OCI-M2 (cell line): ENCODE measurements around the gene ADAM12.
"Not testable (repeated sequence)": the region's sequence is repeated elsewhere in the genome, so short reads cannot be mapped to it uniquely, and the experiment has no call there.

Experiments used
- DNase-seq: peaks from one replicate; lab custom pipeline; 2025; ENCODE audit not compliant: unreplicated experiment; lab: John Stamatoyannopoulos, UW

The ADAM12 gene

DNA sequence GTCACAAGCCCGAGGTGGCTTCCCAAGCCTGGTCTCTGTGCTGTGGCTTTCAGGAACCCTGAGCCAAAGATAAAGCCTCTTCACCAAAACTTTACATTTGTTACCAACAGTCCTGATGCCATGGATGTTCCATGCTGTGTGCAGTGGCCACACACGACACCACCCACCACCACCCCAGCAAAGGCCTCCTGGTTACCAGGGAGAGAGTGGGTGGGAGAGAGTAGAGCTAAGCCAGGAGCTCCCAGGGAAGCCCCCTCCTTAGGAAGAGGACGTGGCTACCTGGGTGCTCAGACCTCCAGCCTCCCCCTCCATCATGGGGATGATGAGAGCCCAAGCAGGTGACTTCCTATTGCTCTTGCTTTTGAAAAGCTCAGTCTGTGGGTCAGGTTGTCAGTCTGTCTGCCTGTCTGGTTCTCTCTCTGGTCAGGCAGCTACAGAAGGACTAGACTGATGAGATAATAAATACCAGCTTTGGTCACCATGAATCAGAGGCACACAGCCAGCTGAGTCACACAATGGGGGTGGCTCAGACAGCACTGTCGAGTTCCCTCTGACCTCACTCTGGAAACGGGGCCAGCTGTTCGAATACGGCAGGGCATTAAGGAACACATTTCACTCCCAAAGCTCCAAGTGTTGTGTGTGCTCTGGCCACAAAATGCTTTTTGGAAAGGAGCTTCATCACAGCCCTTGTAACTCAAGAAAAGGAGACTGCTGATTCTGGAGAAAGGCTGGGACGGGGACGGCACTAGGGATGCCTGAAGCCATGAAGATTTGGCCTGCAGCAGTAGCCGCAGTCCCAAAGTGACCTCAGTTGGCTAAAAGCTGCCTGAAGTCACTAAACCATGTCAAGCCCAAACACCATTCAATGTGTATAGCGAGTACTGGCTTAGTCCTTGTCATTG, 325.9 kb downstream of the ADAM12 start:
- DNase-seq, result no peak

DNA sequence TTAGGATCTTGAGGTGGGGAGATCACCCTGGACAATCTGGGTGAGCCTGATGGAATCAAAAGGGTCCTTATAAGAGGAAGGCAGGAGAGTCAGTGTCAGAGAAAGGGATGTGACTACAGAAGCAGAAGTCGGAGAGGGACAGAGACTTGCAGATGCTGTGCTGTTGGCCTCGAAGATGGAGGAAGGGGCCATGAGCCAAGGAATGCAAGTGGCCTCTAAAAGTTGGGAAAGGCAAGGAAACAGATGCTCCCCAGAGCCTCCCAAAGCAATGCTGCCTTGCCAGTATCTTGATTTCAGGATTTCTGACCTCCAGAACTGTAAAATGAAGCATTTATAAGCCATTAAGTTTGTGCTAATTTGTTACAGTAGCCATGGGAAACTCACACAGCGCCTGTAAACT, 326.8 kb downstream of the ADAM12 start:
- no peak for DNase-seq

DNA sequence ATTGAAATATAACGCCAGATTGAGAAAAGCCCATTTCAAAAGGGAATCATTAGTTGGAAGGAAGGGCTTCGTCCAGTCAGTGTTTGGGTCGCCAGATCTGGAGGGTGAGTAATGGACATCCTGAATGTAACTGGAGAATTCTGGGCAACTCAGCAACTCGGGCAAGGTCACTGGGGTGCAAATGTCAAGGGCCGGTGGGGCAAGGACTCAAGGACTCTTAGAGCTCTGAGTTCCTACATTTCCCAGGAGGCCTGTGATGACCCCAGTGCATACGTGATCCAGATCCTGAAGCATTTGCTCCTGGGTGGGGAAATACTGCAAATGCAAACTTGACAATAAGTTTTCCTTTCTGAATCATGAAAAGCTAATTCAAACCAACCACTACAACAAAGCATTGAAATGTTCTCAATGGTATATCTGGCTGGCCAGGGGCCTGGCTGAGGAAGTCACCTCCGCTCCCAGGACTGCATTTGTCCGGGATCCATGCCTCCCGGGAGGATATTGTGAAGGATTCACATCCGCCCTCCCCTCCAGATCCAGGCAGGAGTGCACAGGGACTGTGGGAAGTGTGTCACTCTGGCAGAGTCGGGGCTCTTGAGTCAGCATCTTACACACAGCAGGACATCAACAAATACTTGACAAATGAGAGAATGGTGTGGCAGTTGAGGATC, 327.9 kb downstream of the ADAM12 start:
- no peak for DNase-seq

DNA sequence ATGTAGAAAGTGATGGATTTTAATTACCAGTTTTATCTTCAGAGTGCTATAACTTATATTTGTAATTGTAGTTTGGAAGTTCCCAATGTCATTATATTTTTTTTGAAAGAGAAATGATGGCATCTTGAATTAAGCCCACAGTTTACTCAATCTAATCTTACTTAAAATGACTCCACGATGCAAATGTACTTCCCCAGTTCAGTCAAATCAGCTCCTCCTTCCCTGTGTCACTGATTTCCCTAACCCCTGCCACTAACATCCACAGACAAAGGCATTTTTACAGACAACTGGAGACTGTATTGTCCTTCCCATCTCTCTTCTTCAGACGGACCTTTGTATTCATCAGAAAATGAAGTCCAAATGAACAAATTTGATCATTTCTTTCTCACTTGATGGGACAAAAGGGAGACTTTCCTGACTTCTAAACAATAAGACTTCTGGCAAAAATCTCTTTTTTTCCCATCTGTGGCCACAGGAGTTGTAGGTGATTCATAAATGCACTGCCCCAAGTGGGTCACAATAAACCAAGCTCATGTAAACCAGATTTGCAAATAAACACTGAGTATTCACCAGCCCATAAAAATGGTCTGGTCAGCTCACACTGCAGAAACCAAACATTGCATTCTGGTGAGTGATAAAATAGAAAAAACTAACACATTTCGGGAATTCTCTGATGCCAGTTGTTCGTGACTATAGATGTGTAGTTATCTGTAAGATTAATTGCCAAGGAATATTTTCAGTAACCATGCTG, 329.0 kb downstream of the ADAM12 start:
- DNase-seq, result no peak

DNA sequence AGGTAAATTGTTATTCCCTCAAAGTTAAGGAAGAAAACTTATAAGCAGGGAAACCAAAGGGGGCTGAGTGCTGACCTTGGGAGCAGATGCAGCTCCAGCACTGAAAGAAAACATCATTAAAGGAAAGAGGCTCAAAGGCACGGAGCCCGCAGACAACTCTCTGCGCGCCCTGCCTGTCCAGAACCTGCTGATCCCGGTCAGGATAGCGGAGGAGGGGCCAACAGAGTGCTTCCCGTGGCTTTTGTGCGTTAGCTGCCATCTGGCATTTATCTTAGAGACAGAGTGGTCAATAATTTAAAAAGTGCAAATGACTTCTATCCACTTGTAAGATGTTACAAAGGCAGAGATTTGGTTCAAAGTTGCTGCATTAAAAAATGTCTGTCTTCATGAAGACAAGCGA, 329.8 kb downstream of the ADAM12 start:
- DNase-seq, result no peak

DNA sequence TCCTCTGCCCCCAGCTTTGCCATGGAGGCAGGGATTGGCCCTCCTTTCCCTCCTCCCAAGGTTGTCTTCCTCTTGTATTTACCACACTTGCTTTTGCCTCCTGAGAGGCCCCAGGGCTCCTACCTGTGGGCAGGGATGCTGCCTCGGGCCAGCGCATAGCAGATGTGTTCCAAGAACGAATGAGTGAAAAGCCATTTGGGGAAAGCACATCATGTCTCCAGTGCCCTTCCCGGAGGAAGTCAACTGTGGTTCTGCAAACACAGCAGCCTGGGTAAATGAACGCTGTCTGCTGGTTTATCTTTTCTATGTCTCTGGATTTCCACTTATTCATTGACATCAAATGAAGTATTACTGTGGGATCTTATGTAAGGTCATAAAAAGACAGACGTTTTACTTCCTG, 330.2 kb downstream of the ADAM12 start:
- no peak for DNase-seq

DNA sequence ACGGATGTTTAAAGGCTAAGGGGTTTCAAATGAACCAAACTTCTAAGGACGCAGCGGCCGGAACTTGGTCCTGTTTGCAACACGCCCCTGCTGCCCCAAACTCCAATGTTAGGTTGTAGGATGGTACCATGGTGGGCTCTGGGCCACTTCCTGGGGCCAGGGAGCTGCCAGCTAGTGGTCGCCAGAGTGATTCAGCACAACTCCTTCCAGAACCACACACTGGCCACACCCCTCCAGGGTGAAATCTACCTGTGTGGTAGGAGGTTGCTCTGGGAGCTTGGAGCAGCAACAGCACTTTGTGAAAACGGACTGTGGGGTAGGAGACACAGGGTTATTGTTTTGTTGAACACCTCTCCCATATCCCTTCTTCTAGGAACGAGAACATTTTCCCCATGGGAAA, 330.8 kb downstream of the ADAM12 start:
- DNase-seq, result no peak

DNA sequence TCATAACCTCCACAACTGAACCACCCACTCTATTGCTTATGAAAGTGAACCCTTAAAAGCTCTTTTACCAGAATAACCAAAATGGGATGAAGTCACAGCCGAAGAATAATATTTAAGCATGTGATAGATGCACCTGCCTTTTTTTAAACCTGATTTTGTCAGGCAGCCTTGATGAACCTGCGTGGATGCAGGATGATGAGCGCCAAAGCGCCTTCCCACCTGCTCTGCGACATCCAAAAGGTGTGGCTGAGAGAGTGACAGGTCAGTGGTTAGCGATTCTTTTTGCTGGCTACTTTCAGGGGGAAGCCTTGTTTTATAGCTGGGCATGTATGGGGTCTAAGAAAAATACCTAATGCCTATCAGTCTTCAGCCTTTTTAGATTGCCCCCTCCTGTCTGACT, 334.1 kb downstream of the ADAM12 start:
- DNase-seq, result no peak

DNA sequence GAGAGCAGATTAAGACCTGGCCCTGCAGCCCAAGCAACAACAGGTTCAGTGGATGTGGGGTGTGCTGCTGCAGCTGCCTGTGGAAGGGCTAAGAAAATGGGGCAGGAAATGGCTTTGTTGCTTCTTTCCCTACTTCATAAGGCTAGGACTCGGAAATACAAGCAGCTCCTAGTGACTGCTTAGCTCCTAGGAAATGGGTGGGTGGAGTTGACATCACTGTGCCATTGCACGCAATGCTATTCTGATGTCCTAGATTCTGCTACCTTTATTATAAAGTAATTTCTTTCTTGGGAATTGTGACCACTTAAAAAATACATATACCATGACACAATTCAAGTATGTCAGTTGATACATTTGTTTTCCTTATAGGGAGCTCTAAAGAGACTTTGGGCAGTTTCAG, 336.1 kb downstream of the ADAM12 start:
- no peak for DNase-seq

DNA sequence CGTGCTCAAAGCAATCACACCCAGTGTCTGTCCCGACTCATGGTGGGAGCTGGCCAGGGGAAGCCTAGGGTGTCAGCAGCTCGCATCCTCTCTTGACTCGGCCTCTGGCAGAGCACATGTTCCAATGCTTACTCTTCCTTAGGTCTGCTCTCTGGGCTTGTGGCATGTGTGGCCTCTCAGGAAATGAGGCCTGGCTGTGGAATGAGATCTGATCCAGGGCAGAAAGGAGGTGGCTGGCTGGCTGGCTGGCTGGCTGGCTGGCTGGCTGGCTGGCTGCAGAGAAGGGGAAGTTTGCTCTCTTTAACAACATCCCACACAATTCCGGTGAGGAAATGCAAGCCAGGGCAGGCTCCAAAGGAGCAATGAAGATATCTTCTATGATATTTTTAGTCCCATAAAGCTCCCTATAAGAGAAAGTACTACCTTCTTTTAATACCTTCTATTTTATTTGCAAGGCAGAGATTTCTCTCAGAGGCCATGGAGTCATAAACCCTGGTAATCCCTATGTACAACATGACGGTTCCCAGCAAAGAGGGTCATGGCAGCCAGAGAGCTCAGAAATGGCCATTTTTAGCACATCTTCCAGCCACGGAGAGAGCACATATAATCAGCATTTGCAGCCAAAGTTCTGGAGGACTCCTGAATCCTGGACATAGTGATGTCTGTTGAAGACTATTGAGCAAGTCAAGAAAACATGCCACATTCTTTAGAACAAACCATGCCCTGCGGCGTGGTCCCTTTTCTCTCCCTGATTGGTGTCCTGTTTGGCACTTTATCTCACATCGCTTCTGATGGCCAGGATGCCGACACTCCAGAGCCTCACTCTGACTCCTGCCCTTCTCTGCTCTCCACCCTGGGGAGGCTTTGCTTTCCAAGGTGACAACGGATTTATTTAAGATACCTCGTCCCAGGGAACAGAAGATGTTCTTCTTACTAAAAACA, 338.2 kb downstream of the ADAM12 start:
- DNase-seq, result no peak

DNA sequence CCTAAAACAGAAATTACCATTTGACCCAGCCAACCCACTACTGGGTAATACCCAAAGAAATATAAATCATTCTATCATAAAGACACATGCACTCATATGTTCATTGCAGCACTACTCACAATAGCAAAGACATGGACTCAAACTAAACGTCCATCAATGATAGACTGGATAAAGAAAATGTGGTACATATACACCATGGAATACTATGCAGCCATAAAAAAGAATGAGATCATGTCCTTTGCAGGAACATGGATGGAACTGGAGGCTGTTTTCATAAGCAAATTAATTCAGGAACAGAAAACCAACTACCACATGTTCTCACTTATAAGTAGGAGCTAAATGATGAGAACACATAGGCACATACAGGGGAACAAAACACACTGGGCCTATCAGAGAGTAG, 340.5 kb downstream of the ADAM12 start:
- DNase-seq, result not testable (repeated sequence)

DNA sequence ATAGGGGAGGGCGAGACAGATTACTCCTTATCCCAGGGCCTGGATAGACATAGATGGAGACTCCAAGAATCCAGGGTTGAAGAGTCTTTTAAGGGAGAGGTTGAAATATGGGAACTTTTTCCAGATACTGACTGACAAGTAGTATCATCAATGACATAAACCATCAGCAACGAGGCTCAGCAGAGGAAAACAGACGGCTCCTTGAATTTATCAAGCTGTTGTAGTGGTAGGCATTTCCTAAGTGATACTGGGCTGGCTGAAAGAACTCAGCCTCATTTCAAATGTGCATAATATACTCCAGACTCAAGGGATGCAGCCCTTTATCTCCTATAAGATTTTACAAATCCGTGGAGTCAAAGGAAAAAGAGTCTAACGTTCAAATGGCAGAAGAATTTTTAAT, 341.4 kb downstream of the ADAM12 start:
- DNase-seq, result no peak

DNA sequence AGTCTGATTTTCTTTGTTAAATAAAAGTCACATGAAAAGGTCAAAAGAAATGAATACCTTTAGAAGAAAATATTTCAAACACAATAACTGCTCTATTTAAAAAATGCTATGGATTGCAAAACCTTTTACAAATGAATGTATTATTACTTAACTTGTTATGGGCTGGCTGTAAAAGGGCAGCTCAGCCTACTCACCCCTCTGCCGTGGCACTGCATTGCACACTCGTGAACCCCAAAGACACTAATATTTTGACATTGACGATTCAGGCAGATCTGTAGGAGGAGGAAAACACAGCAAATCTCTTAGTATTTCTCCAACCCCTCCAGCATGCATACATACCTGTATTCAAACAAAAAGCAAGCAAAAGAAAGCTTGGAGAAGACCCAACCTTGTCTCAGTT, 342.4 kb downstream of the ADAM12 start:
- no peak for DNase-seq

DNA sequence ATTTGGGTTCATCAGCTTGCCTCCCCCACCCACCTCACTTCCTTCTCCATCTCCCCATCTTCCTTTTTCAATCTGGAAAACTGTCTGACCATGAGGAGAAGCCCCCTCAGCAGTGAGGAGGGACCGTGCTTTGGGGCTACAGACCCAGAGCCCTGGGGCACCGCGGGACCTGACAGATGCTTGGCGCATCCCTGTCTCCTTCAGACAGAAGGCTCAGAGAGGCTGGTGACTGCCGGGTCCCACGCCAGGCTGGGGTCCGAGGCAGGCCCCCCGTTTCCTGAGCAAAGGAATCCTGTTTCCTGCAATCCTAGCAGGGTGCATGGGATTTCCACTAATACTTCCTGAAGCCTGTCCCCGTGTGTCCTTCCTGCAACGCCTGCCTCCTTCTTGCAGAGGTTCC, 344.9 kb downstream of the ADAM12 start:
- DNase-seq, result no peak

DNA sequence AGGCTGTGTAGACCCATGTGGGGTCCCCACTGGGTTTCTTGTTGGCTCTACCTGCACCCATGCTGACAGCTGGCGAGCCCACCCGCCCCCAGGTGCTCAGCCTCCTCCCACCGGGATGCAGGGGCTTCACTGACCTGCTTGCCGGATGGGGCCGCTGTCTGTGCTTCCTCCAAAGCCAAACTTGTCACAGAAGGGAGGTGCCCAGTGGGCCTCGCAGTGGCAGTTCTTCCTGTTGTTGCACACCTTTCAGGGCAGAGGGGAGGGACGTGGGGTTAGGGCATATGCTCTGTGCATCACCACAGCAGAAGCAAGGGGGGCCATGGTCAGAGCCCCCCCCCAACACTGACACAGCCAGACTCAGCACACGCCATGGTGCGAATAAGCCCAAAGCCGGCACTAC, 345.4 kb downstream of the ADAM12 start:
- DNase-seq, result no peak

DNA sequence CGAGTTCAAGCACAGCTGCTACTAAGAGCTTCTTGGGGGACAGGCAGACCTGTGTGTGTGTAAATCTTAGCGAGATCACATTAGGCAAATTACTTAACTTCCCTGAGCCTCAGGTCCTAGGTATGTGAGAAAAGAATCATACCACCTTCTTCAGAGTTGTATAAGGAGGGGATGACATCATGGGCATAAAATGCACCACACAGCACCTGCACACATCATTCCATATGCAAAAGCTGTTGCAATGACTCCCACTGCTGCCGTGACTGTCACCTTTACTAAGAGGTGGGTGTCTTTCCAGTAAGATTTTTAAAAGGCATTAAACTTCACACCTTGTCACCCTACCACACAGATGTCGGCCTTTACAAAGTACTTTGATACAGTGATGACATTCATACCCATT, 345.9 kb downstream of the ADAM12 start:
- DNase-seq, result no peak

DNA sequence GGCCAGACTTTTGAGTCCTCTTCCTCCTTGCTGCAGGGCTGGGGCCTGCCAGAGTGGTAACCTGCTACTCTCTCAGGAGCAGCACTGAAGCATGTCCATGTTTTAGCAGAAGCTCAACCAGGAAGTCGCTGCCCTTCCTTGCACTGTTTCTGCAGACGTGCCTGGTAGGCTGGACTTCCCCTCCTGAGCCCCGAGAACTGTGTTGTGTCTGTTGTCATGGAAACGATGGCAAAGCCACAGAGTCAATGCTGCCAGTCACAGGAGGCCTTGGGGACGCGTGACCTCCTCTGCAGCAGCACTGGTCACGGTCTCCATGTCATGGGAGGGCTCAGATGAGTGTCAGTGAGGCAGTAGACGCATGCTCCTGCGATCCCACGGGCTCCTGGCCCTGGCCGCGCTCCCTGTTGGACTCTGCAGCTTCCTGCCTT, 346.5 kb downstream of the ADAM12 start:
- DNase-seq, result no peak

DNA sequence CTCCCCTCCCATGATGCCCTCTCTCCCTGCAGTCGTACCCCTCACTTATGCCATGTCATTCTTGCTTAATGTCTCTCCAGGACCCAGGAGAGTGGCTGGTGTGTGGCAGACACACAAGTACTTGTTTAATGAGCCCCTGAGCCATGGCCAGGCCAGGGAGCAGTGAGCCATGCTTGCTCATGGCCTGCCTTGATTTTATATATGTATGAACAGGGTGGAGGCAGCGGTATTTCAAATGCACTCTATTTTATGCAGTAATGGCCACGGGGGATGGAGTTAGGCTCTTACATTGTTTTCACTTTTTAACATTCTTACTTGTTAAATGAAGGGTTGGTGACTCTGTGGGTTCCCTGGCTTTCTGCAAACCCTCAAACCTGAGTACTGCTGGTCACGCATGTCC, 347.2 kb downstream of the ADAM12 start:
- DNase-seq, result no peak

DNA sequence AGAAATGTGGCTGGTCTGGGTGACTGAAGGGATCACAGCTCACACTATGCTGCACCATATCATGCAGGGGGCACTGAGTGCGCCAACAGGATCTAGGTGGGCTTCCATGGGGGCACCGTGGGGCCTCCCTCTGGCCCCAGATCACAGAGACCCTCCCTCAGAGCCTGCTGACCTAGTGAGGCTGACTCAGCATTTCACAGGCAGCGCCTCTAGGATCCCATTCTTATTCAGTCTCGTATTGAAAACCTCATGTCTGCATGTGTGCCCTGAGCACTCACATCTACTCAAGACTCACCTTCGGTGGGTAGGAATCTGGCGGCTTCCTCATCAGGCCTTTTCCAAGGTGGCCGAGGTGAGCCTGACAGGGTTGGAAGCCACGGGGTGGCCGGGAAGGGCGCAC, 350.3 kb downstream of the ADAM12 start:
- no peak for DNase-seq

DNA sequence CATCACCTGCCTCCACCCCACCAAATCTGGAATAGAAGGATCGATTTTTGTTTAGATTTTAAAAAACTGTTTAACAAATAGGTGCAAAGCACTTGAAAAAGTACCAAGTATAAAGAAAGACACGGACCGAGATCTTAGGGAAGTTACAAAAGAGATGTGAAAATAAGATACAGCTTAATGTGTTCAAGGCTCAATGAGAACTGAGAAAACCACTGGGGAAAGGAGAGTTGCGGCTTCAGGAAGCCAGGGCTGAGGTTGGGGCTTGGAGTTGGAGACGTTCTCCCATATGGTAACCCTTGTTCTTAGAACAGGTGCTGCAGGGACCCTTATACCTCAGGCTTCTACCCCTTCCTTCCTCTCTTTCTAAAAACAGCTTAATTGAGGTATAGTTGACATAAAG, 351.8 kb downstream of the ADAM12 start:
- no peak for DNase-seq

DNA sequence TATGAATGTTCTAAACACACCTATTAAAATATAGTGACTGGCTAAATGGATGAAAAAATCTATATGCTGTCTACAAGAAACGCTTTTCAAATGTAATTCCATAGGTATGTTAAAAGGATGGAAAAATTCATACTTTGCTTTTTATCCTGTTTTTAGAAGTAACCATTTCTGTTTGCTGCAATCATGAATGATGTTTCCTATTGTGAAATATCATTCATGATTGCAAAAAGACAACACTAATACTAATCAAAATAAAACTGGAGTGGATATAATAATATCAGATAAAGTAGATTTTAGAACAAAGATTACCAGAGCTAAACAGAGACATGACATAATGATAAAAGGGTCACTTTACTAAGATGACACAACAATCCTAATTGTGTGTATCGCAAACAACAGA, 353.7 kb downstream of the ADAM12 start:
- no peak for DNase-seq
